Stimulated activated CD8-positive, alpha-beta memory T cell treated with anti-CD3 and anti-CD28 coated beads, Interleukin-7, amount 100 ng/mL, for 1 hour (primary cell): Measurements from ENCODE around the gene HEPACAM.

Experiments
- DNase-seq, 2 donors: peaks; one replicate each; pipeline ENCODE4 v3.0.0-alpha.2; 2020; ENCODE audit warnings: low read depth in 2 of 2

Gene HEPACAM

DNA sequence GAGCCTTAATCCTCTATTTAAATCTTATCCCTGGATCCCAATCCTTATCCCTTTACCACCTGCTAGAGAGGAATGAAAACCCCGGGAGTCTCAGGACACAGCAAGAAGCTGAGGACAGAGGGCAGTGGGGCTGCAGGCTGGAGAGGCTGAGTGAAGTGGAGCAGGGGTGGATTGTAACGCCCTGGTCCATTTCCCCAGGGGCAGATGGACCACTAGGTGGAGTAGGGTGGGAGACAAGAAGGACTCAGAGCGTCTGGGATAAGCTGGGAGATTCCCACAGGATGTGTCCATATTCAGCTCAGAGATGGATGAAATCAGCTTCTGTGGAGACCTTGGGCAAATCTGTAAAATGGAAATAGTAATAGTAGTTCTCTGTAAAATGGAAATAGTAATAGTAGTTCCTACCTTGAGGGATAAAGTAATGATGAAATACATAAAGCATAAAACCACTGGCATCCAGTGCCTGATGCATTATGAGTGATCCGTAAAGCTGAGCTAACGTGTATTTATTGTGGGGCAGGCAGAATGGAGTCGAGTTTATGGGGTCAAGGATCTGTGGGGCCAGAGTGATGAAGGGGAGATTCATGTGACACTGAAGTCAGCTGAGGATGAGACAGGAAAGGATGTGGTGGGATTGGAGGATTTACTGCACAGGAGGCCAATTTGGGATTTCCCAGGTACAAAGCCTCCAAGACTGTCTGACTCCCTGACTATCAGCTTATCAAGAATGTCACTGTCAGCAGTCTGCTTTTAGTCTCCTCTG lies 36.3 kb downstream of the HEPACAM start:
- DNase-seq: no peak

DNA sequence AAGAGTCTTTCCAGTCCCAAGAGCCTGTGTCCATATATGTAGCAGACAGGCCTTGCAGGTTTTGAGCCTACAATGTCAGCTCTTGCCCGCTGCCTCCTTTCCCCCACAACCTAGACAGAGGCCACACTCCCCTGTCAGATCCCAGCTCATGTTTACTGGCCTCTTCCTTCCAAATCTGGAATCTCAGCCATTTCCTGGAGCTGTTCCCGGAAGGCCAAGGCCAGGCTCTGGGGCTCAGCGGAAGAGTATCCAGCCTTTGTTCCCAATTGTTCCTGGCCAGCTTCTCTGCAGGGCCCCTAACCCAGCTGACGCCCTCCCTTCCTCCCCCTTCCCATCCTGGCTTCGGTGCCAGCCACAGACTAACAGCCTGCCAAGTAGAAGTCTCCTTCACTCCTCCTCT lies 37.1 kb downstream of the HEPACAM start:
- no peak for DNase-seq

DNA sequence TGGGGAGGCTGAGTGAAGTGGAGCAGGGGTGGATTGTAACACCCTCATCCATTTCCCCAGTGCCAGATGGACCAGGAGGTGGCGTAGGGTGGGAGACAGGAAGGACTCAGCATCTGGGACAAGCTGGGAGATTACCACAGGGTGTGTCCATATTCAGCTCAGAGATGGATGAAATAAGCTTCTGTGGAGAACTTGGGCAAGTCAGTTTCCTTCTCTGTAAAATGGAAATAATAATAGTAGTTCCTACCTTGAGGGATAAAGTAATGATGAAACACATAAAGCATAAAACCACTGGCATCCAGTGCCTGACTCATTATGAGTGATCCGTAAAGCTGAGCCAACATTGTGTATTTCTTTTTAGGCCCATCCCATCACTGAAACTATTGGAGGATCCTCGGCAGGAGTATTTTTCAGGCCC lies 37.6 kb downstream of the HEPACAM start:
- no peak for DNase-seq

DNA sequence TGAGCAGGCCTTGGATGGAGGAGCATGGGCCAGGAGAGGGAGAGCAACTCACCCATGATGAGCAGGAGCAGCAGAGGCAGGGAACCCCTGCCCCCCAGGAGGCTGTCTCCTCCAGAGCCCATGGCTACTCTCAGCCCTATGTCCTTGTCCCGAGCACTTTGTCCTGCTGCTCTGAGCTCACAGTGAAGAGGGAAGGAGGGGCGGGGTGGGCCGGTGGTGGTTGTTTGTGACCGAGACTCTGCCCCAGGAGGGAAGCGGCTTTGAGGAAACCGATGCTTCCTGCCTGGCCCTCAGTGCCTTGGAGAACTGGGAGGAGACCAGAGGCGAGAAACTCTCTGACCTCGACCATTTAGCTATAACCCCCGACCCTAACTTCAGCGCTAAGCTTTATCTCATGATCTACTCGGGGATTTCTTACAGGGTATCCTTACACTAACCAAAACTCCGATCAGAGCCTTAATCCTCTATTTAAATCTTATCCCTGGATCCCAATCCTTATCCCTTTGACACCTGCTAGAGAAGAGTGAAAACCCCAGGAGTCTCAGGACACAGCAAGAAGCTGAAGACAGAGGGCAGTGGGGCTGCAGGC lies 38.1 kb downstream of the HEPACAM start, which contains the start of gene ROBO4:
TSS of gene ROBO4 (minus strand) at position 192 of the 589 bp plus-strand sequence. CDS start at position 122, 70 bp downstream.
- DNase-seq: no peak

DNA sequence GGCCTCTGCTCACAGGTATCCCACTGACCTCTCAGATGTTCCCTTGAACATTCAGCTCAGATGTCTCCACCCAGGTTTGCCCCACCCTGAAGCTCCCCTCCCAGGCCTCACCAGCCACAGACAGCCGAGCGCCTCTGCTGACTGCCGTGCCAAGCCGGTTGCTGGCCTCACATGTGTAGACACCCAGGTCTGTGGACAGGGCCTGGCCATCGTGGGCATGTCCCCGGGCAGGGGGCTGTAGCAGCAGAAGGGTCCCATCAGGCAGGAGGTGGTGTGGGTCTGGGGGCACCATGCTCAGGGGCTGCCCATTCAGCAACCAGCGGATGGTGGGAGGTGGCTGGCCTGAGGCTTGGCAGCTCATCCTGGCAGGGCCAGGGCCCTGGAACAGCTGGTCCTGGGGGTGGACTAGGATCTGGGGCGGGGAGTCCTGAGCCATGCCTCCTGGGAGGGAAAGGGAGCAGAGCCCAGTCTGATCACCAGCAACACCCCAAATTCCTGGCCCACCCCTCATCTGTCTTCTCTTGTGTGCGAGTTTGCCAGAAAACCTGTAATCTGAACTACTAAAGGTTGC lies 38.9 kb downstream of the HEPACAM start:
- DNase-seq: no peak

DNA sequence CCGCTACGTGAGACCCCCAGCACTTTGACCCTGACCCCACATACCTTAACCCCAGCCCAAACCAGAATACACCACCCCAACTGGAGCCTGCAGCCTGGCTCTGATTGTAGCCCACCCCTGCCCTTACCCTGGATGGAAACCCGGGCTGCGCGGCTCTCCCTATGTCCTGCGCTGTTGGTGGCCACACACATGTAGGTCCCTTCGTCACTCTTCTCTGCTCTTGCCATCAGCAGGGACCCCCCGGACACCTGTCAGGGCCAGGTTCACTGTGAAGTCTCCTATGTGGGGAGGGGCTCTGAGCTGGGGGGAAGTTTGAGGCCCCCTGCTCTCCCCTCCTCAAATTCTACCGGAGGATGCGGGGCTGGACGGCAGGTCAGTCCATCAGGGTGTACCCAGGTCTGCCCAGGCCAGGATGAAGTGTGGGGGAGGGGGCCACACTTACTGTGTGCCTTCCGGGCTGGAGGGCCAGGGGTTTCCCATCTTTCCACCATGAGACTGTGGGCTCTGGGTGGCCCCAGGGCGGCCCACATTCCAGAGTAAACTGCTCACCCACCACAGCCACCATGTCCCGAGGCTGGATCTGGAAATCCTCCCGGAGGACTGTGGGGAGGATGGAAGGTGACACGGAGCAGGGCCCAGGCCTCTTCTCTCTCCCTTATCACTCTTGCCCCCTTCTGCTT lies 39.6 kb downstream of the HEPACAM start:
- DNase-seq: no peak

DNA sequence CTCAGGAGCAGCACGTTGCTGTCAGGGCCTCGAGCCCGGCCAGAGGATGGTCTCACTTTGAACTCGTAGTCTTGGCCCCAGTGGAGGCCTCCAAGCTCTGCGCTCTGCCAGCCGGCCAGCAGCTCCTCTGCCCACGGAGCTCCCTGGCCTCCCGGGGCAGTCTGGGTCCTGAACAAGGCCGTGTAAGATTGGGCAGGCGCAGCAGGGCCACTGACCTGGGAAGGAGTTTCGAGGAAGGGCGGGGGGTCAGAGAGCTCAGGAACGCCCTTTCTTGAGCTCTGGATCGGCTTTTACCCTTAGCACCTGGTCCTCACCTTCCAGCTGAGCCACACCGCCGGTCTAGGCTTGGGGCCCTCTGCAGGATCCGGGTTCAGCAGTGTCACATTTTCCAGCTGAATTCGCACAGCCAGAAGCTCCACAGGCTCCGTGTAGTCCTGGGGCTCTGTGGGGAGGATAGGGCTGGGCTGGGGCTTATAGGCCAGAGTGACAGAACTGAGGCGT lies 40.3 kb downstream of the HEPACAM start:
- DNase-seq: no peak

DNA sequence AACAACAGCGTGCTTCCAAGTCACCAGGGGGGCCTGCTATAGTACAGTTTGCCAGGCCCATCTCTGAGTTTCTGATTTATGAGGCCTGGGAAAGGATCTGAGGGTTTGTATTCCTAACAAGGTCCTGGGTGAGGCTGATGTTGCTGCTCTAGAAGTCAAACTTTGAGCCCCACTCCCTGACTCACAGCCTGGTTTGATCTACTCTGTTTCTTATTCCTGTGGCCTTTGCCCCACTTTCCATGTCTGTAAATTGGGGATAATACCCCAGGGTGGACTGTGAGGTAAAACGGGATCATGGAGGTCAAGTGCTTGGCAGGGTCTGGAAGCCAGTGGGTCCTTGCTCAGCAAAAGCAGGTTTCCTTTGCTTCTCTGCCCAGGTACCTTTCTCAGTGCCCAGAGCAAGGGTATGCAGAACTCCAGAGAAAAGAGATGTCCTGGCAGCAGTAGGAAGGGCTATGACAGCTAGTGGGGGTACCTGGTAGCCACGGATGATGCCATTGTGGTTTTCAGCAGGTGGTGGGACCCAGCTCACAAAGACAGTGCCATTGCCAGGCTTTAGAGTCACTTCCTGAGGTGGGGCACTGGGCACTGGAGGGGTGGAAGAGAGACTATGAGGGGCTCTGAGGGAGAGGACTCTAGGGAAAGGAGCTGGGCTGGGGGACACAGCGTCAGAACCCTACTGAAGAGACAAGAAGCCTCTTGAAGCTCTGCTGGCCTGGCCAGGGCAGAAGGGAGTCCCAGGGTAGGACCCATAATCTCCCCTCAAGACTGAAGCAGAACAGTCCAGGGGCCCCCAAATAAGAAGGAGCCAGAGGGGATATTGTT lies 41.0 kb downstream of the HEPACAM start:
- no peak for DNase-seq

DNA sequence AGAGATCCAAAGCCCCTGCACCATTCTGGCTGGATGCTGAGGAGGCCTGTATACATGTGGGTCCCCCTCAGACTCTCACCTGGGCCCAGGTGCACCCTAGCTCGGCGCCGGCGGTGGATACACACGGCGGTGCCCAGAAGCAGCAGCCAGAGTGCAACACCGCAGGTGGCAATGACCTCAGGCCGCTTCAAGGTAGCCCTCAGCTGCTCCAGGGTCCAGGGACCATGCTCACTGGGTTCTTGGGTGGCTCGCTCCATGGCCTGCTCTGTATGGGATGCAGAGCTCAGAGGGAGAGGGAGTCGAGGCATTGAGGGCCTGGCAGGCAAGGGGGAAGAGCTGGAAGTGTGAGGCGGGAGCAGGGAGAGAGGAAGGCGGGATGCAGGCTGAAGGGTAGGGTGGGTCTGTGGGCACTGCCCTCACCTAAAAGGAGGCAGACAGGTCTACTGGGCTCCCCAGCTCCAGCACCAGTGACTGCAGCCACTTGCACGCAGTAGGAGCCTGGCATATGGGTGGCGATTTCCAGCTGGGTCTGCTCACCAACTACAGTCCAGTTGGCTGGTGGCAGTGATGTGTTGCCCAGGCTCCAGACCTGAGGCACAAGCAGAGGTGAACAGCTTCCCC lies 42.0 kb downstream of the HEPACAM start:
- no peak for DNase-seq

DNA sequence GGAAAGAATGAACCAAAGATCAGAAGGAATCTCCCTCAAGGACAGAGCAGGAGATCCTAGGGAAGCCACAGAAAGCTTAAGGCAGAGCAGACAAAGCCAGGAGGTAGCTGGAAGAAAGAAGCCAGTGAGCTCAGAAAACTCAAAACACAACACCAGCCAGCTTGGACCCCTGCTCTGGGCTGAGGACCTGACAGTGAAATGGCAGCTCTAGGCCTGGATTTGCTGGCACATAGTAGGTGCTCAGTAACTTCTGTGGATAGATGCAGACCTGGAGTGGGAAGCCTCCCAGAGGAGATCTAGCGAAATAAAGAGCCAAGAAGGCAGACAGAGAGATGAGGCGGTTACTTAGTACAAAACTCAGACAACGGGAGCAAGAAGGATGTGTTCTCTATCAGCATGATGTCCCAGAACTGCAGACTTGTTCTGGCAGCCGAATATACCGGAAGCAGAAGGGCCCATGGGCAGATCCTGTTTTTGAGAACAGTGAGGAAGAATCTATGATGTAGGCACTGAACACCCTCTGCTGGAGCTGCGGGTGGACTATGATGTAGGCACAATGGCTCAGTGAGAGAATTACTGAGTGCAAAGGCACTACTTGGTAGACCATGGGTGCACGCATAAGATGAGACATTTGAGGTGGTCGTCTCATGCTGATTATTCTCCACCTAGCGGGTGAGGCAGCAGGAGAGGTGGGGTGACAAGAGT lies 42.9 kb downstream of the HEPACAM start:
- DNase-seq: no peak

DNA sequence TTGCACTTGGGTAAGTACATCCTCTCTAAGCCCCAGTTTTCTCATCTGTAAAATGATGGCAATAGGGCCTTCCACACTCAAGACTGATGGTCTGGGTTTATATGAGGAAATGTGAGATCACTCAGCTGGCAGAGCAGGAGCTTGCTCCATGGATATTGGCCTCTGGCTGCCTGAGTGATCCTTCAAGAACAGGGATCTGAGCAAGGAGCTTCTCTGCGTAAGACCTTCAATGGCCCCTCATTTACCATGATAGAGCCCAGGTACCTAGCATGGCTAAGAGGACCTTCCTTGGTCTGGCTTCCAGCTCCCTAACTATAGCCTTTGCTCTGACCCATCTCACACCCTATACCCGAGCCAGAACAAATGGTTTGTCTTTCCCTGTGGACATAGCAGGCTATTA lies 43.7 kb downstream of the HEPACAM start:
- DNase-seq: no peak

DNA sequence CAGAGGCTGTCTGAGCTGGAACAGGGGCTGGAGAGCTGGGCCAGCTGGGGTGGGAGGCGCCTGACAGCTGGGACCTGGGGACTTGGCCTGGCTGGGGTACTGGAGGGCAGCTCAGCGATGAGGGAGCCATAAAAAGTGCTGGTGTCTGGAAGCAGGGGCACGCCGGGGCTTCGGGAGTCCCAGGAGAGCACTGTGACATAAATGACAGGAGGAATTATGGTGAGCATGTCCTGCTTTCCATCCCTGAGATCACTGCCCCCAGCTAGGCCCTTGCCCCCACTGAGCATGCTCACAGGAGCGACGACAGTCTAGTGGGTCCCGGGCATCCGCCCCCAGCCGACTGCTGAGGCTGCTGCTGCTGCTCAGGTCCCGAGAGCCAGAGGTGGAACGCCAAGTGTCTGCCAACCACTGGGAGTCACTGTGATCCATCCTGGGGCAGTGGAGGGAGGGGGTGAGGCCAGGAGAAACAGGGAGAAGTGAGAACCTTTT lies 44.4 kb downstream of the HEPACAM start:
- DNase-seq: no peak

DNA sequence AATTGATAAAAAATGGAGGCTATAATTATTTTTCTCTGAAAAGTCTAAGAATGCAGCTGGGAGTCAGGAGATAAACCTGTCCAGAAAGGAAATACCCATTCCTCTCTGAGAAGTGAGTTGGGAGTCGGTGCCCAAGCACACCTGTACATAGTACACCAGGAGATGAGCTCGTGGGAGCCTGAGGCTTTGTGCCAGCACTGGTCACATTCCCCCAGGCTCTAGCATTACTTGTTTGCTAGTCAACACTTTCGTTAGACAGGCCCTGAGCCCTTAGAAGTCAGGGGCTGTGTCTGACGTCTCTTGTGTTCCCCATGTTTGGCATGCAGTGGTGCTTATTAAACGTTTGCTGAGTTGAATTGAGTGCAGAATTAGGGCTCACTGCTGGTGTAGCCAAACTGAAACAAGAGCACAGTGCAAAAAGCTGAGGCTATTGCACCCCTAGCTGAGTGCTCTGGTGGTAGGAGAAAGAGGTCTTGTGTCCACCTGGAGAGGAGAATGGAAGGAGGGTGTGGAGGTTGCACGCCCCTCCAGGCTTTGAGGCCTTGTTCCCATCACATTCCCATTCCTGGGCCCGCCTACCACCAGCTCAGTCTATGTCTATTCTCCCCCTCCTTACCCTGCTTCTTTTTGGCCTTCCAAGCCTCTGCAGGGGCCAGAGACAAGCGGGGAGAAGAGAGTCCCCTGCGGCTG lies 45.0 kb downstream of the HEPACAM start:
- no peak for DNase-seq

DNA sequence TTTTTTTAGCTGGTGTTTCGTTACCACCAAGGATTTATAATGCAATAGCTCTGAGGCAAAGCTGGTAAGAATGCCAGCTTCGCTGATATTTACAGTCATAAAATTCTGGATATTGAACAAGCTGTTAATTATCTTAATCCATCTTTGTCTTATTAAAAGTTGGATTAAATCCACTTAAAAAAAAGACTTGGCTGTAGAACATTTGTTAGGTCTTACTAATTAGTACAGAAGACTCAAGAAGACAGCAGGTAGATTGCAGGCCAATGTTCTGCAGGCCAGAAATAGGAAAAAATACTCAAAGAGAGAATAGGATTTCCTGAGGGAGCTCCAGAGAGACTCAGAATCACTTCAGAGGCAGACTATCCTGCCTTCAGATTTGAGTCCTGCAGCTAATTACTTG lies 45.7 kb downstream of the HEPACAM start:
- DNase-seq: no peak

DNA sequence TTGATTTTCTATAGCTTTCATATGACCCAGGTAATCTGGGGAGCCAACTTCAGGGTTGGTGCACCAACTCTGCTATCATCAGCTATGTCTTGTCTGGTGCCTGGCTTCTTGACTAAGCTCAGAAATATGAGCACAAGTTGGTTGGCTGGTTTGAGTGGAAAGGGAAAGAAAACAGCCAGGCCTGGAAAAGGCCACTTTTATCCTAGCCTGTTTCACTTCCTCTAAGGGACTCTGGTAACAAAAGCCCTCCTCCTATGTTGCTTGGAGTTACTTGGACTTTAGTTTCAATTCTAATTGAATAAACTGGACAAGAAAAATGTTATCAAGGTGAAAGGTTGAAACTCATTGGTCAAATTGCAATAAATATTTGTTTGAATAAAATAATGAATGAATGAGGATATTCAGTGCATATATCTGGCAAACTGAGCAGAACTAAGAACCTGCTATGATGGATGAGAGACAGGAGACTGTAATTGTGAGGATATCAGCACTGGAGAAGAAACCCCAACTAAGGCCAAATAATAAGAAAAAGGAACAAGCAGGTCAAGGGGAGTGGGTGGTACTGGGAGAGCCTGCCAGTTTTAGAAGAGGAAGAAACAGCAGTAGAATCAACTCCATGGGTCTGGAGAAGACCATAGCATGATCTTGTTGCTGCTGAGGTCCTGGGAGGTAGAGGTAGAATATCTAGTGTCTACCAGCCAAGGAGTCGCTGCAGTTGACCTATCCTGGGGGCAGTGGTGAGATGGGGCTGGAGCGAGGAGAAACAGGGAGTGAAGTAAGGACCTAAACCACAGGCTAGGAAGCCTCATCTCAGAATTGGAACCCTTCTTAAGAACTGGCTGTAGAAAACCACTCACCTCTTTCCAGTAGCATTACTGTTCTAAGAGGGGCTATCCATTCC lies 46.4 kb downstream of the HEPACAM start:
- no peak for DNase-seq

DNA sequence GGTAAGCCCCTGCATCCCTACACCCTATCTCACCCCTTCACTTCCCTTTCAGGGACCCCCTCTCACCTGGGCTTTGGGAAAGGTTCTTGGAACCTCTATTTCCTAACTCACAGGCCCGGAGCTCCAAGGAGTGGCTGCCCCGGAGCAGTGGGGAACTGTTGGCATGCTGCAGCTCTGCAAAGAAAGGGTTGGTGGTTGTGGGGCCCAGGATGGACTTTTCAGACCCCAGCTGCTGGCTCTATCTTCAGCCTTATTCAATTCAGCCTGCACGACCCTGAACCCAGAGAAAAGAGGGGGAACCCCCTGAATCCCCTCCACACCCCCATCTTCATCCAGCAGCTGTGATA lies 48.2 kb downstream of the HEPACAM start:
- no peak for DNase-seq

DNA sequence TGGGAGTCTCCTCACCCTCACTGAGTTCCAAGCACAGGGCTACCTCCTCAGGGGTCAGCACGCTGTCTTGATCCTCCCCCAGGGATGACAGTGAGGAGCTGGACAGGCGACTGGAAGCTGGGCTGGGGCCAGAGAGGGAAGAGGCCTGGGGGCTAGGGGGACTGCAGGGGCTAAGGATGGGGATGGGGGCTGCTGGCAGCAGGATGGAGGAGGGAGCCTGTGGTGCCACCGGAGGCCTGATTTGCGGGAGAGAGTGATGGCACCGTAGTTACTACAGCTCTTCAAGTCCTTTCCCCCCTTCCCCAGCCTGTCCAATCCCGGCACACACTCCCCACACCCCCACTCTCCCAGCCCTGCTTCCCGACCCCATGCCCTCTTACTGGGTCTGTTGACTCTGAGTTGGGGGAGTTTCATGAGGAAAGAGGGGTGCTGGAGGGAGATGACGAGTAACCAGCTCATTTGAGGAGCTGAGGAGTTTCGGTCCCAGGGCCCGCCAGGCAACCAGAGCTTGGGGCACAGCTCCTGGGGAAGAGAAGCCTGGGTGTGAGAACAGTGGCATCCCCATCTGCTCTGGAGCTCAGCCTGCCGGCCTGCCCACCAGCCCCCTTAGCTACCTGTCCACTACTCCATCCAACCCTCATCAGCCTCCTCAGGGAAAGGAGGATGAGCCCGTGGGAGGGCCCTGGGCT lies 48.7 kb downstream of the HEPACAM start:
- no peak for DNase-seq

DNA sequence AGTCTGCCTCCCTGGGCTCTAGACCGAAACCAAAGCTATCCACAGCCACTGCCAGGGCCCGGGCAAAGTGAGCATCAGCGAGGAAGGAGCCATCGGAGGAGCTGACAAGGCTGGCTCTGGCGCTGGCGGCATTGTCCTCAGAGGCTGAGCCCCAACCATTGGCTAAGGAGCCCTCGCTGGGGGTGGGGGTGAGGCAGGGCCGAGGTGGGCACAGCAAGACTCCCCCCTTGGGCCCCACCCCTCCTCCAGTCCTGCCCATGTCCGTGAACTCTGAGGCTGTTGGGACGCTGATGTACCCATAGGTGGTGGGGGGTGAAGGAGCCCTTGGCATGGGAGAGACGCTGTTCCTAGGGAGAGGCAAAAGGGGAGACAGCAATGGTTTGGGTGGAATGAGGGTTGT lies 49.4 kb downstream of the HEPACAM start:
- no peak for DNase-seq
